ENCODE measurements around the gene ITPR1. TPM values are rescaled to one million over a fixed set of nuclear protein-coding genes. Genes with fewer than 3 reads are reported as not detected.

Gene ITPR1
- total and polyA plus RNA-seq, 5 donors from 2014 or later, result 6.9 to 97.5 (median 9.5) TPM

DNA sequence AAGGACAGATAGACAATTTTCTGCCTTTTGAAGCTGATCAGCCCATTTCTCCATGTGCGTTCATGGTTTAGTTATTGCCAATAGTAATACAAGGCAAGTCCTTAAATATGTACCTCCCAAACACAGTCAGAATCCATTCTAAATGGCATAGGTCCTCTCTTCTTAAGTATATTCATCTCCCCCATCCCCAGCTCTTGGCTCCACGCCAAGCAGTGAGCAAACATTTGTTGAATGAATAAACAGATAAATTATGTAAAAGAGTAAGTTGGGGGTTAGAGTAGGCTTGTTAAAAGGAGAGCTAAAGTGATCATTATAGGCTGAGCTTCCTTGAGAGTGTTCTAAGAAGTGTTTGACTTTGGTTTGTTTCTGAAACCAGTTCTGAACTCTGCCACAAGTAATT, 241.3 kb downstream of the ITPR1 start:
- peaks cover 20 to 54% (median 32%) of the 10 kb centered on the region in 4 donors for H3K4me1 Mint-ChIP-seq
- Histone ChIP-seq H3K27ac (ENCODE audit: insufficient read depth, low read length, poor library complexity, severe bottlenecking) (no peak overlapping the region), H3K27me3 (ENCODE audit: control insufficient read depth, insufficient read depth, low read length) (no peaks in the 10 kb centered on the region), H3K9me3 (ENCODE audit: control insufficient read depth in 2 of 2, low read length in 2 of 2) (no peaks in the 10 kb centered on the region), H3K4me1 (ENCODE audit: control insufficient read depth, insufficient read depth, low read length, poor library complexity, severe bottlenecking) (peaks cover 13% of the 10 kb centered on the region), H3K4me3 (ENCODE audit: low read depth, low read length) (no peak overlapping the region), H3K36me3 (ENCODE audit: control insufficient read depth, insufficient read depth, low read length) (peaks cover 20% of the 10 kb centered on the region)
- DNase-seq (peak in 1 of 3 donors; percentile 61), ATAC-seq (ENCODE audit: low read depth in 2 of 2) (no peak)
- H3K4me3 Mint-ChIP-seq, result no peak overlapping the region
- H3K36me3 Mint-ChIP-seq, result peaks cover 73% of the 10 kb centered on the region
- H3K9me3 Mint-ChIP-seq, result peaks cover 0 to 4% (median 0%) of the 10 kb centered on the region in 7 donors
- H3K27ac Mint-ChIP-seq, result no peak overlapping the region
- H3K27me3 Mint-ChIP-seq, result no peaks in the 10 kb centered on the region

DNA sequence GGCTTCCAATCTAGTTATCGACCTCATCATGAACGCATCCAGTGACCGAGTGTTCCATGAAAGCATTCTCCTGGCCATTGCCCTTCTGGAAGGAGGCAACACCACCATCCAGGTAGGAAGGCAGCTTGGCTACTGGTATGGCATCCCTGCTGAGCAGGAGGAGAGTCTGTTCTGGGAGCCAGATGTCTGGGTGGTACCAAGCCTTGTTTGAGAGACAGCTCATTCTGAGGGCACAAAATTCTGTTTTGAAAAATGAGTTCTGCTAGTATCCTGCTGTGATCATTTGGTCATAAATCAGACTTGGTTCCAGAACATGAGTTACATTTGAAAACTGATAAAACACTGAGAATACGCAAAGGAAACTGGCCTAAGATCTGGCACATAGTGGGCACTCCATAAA, 242.1 kb downstream of the ITPR1 start:
- H3K36me3 ChIP-seq (ENCODE audit: control insufficient read depth, insufficient read depth, low read length), result peaks cover 20% of the 10 kb centered on the region
- peaks cover 21% of the 10 kb centered on the region for H3K4me1 ChIP-seq (ENCODE audit: control insufficient read depth, insufficient read depth, low read length, poor library complexity, severe bottlenecking)
- peaks cover 0 to 6% (median 2%) of the 10 kb centered on the region in 7 donors for H3K9me3 Mint-ChIP-seq
- H3K27me3 ChIP-seq (ENCODE audit: control insufficient read depth, insufficient read depth, low read length), result no peaks in the 10 kb centered on the region
- peaks cover 77% of the 10 kb centered on the region for H3K36me3 Mint-ChIP-seq
- H3K27ac ChIP-seq (ENCODE audit: insufficient read depth, low read length, poor library complexity, severe bottlenecking), result no peak overlapping the region
- no peaks in the 10 kb centered on the region for H3K27me3 Mint-ChIP-seq
- no peaks in the 10 kb centered on the region for H3K9me3 ChIP-seq (ENCODE audit: control insufficient read depth in 2 of 2, low read length in 2 of 2)
- H3K27ac Mint-ChIP-seq, result peak overlapping the region in 1 of 3 donors; percentile 48
- DNase-seq (no peak), ATAC-seq (ENCODE audit: low read depth in 2 of 2) (no peak)
- H3K4me1 Mint-ChIP-seq, result peaks cover 24 to 62% (median 39%) of the 10 kb centered on the region in 4 donors
- no peak overlapping the region for H3K4me3 Mint-ChIP-seq
- no peak overlapping the region for H3K4me3 ChIP-seq (ENCODE audit: low read depth, low read length)

DNA sequence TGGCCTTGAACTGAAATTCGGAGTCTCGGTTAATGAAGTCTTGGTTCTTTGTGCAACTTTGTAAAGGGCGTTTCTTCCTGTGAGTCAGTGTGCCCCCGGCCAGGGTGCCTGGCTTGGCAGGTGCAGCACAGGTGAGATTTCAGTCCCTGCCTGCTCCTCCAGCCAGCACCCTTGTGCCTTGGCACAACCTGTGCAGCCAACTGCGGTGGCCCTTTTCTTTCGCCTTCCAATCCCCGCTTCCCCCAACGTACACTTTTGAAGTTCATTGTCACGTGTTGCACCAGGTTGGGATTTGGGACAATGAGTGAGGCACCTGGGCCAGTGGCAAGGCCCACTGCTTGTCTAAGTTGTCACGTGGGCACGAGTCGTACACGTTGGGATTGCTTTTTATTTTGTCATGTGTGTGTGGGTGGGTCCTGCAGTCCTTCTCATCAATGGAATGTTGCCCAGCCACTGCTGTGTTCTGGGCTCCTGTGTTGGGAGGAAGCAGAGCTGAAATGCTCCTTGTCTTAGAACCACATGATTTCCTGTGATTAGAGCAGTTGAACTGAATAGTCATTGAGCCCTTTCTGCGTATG, 243.2 kb downstream of the ITPR1 start:
- H3K27ac Mint-ChIP-seq, result peak overlapping the region in 2 of 3 donors; percentile 62 to 72
- peaks cover 33% of the 10 kb centered on the region for H3K4me1 ChIP-seq (ENCODE audit: control insufficient read depth, insufficient read depth, low read length, poor library complexity, severe bottlenecking)
- no peaks in the 10 kb centered on the region for H3K9me3 ChIP-seq (ENCODE audit: control insufficient read depth in 2 of 2, low read length in 2 of 2)
- H3K4me1 Mint-ChIP-seq, result peaks cover 24 to 73% (median 49%) of the 10 kb centered on the region in 4 donors
- ATAC-seq (ENCODE audit: low read depth in 2 of 2) (peak in 1 of 2 donors; percentile 34), DNase-seq (peak in 1 of 3 donors; percentile 41)
- peaks cover 20% of the 10 kb centered on the region for H3K36me3 ChIP-seq (ENCODE audit: control insufficient read depth, insufficient read depth, low read length)
- H3K27me3 Mint-ChIP-seq, result no peaks in the 10 kb centered on the region
- no peaks in the 10 kb centered on the region for H3K27me3 ChIP-seq (ENCODE audit: control insufficient read depth, insufficient read depth, low read length)
- peak overlapping the region in 3 of 4 donors; percentile 18 to 26 (median 26) for H3K4me3 Mint-ChIP-seq
- no peak overlapping the region for H3K27ac ChIP-seq (ENCODE audit: insufficient read depth, low read length, poor library complexity, severe bottlenecking)
- peaks cover 0 to 6% (median 2%) of the 10 kb centered on the region in 7 donors for H3K9me3 Mint-ChIP-seq
- H3K36me3 Mint-ChIP-seq, result peaks cover 73% of the 10 kb centered on the region
- no peak overlapping the region for H3K4me3 ChIP-seq (ENCODE audit: low read depth, low read length)

DNA sequence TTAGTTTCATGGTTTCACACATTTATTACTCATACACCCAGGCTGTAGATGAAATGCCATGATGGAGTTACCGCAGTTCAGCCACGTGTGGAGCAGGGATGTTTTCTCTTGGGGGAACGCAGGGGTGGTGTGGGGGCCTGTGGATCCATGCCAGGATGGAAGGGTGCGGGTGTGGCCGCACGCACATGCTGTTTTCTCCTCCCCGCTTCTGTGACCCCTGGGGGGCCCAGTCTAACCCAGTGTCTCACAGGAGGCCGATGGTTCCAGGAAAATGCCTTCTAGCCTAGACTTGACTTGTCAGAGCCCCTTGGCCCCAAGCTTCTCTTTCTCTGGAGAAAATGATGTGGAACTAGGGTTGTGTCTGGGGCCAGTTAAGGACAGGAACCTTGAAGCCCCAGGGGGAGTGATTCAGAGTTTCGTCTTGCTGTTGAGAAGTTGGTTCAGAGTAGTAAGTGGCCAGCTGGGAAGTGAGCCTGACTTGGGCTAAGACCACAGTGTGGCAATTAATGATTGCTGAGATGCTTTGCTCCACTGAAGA, 245.7 kb downstream of the ITPR1 start:
- no peaks in the 10 kb centered on the region for H3K9me3 ChIP-seq (ENCODE audit: control insufficient read depth in 2 of 2, low read length in 2 of 2)
- peaks cover 24 to 71% (median 50%) of the 10 kb centered on the region in 4 donors for H3K4me1 Mint-ChIP-seq
- H3K4me3 Mint-ChIP-seq, result peak overlapping the region in 3 of 4 donors; percentile 21 to 60 (median 35)
- peaks cover 17% of the 10 kb centered on the region for H3K36me3 ChIP-seq (ENCODE audit: control insufficient read depth, insufficient read depth, low read length)
- peaks cover 0 to 6% (median 2%) of the 10 kb centered on the region in 7 donors for H3K9me3 Mint-ChIP-seq
- no peak overlapping the region for H3K4me3 ChIP-seq (ENCODE audit: low read depth, low read length)
- no peak for DNase-seq
- no peaks in the 10 kb centered on the region for H3K27me3 ChIP-seq (ENCODE audit: control insufficient read depth, insufficient read depth, low read length)
- peaks cover 65% of the 10 kb centered on the region for H3K36me3 Mint-ChIP-seq
- no peak overlapping the region for H3K27ac ChIP-seq (ENCODE audit: insufficient read depth, low read length, poor library complexity, severe bottlenecking)
- ATAC-seq (ENCODE audit: low read depth in 2 of 2), result no peak
- H3K27me3 Mint-ChIP-seq, result no peaks in the 10 kb centered on the region
- peaks cover 34% of the 10 kb centered on the region for H3K4me1 ChIP-seq (ENCODE audit: control insufficient read depth, insufficient read depth, low read length, poor library complexity, severe bottlenecking)
- peak overlapping the region; percentile 53 to 82 (median 60) for H3K27ac Mint-ChIP-seq

DNA sequence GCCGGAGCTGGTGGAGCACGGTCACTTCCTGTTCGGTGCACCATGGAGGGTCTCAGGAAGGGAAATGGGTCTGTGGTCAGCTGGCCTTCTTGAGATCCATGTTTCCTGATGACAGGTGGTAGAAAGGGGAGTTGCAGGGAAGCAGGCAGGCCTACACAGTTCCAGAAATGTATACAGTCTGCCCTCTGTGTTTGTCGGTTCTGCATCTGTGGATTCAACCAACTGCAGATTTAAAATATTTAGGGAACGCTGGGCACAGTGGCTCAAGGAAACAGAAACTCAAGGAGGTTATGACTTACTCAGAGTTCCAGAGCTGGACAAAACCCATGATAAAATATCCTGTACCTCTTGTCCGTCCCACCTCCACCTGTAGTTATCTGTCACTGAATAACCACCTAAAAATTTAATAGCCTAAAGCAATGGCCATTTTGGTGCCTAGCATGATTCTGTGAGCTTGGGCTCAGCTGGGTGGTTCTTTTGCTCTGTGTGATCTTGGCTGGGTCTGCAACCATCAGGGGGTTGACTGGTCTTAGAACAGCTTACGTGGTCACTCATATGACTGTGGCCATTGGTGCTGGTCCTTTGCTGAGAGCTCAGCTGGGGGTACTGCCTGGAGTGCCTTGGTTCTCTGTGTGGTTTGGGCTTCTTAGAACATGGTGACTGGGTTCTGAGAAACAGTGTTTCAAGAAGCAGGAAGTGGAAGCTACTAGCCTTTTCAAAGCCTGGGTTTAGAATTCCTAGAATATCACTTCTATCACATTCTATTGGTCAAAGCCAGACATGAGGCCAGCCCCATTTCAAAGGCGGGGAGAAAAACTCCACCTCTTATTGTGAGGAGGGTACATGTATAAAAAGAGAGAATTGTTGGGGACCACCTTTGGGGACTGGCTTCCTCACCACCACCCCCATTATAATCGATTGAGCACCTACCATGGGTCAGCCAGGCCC, 246.4 kb downstream of the ITPR1 start:
- peak overlapping the region; percentile 4 to 82 (median 80) for H3K27ac Mint-ChIP-seq
- H3K9me3 Mint-ChIP-seq, result peaks cover 0 to 6% (median 2%) of the 10 kb centered on the region in 7 donors
- peak in 1 of 3 donors; percentile 93 for DNase-seq
- peak overlapping the region in 3 of 4 donors; percentile 10 to 81 (median 21) for H3K4me3 Mint-ChIP-seq
- Histone ChIP-seq H3K9me3 (ENCODE audit: control insufficient read depth in 2 of 2, low read length in 2 of 2) (no peaks in the 10 kb centered on the region), H3K27ac (ENCODE audit: insufficient read depth, low read length, poor library complexity, severe bottlenecking) (no peak overlapping the region), H3K27me3 (ENCODE audit: control insufficient read depth, insufficient read depth, low read length) (no peaks in the 10 kb centered on the region), H3K4me1 (ENCODE audit: control insufficient read depth, insufficient read depth, low read length, poor library complexity, severe bottlenecking) (peaks cover 34% of the 10 kb centered on the region), H3K36me3 (ENCODE audit: control insufficient read depth, insufficient read depth, low read length) (peaks cover 9% of the 10 kb centered on the region), H3K4me3 (ENCODE audit: low read depth, low read length) (no peak overlapping the region)
- peaks cover 22 to 65% (median 49%) of the 10 kb centered on the region in 4 donors for H3K4me1 Mint-ChIP-seq
- peak; percentile 65 to 73 for ATAC-seq (ENCODE audit: low read depth in 2 of 2)
- H3K36me3 Mint-ChIP-seq, result peaks cover 62% of the 10 kb centered on the region
- H3K27me3 Mint-ChIP-seq, result no peaks in the 10 kb centered on the region

DNA sequence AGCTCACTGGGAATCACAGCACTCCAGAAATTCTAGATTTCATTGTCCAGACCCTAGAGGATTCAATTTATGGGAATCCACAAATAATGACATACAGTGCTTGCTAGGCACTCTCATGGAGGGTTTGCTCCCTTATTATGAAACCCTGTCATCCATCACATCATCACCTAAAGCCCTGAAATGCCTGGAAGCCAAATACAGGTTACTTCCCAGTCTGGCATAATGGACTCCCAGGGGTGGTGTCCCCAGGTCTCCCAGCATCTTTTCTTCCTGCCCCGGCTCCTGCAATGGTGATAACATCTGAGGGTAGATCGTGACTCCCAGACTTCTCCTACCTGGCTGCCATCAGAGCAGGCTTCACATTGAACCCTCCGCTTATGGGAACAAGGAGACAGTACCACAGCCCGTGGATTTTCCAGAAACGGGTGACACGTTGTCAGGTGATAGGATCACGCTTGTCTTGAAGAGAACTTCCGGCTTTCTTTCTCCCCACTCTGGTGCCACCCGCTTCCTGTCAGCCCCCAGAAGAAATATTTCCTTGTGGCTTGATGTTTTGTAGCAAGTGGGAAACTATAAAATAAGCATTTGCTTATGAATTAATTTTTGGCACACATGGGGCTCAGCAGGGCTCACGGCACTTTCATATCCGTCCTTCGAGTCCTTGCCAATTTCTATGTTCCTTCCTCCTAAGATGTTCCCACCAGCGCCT, 247.4 kb downstream of the ITPR1 start:
- H3K4me1 ChIP-seq (ENCODE audit: control insufficient read depth, insufficient read depth, low read length, poor library complexity, severe bottlenecking), result peaks cover 34% of the 10 kb centered on the region
- ATAC-seq (ENCODE audit: low read depth in 2 of 2), result no peak
- peaks cover 57% of the 10 kb centered on the region for H3K36me3 Mint-ChIP-seq

DNA sequence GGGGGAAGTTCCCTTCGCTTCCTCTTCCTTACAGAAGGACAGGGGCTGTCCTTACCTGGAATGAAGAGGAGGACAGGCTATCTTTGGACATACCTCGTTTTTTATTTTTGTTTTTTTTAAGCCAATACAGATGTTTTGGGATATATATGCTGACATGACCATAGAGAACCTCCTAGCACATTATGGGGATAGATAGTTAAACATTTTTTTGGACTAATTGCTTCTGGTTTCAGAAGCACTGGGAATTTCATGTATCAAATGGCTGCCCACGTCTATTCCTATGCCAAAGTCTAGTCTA, 247.9 kb downstream of the ITPR1 start:
- Histone ChIP-seq H3K36me3 (ENCODE audit: control insufficient read depth, insufficient read depth, low read length) (peaks cover 4% of the 10 kb centered on the region), H3K27me3 (ENCODE audit: control insufficient read depth, insufficient read depth, low read length) (no peaks in the 10 kb centered on the region), H3K4me1 (ENCODE audit: control insufficient read depth, insufficient read depth, low read length, poor library complexity, severe bottlenecking) (peaks cover 34% of the 10 kb centered on the region), H3K27ac (ENCODE audit: insufficient read depth, low read length, poor library complexity, severe bottlenecking) (no peak overlapping the region), H3K4me3 (ENCODE audit: low read depth, low read length) (no peak overlapping the region), H3K9me3 (ENCODE audit: control insufficient read depth in 2 of 2, low read length in 2 of 2) (no peaks in the 10 kb centered on the region)
- peaks cover 17 to 57% (median 49%) of the 10 kb centered on the region in 4 donors for H3K4me1 Mint-ChIP-seq
- no peak for DNase-seq
- H3K9me3 Mint-ChIP-seq, result peaks cover 0 to 6% (median 2%) of the 10 kb centered on the region in 7 donors
- H3K4me3 Mint-ChIP-seq, result peak overlapping the region in 3 of 4 donors; percentile 22 to 81 (median 38)
- peaks cover 58% of the 10 kb centered on the region for H3K36me3 Mint-ChIP-seq
- H3K27ac Mint-ChIP-seq, result peak overlapping the region; percentile 4 to 89 (median 79)
- H3K27me3 Mint-ChIP-seq, result no peaks in the 10 kb centered on the region
- ATAC-seq (ENCODE audit: low read depth in 2 of 2), result no peak

More for the DNA sequence above, 247.4 kb downstream of the ITPR1 start:
- Histone ChIP-seq H3K27ac (ENCODE audit: insufficient read depth, low read length, poor library complexity, severe bottlenecking) (no peak overlapping the region), H3K36me3 (ENCODE audit: control insufficient read depth, insufficient read depth, low read length) (peaks cover 3% of the 10 kb centered on the region), H3K9me3 (ENCODE audit: control insufficient read depth in 2 of 2, low read length in 2 of 2) (no peaks in the 10 kb centered on the region), H3K27me3 (ENCODE audit: control insufficient read depth, insufficient read depth, low read length) (no peaks in the 10 kb centered on the region), H3K4me3 (ENCODE audit: low read depth, low read length) (no peak overlapping the region)
- DNase-seq, result peak in 1 of 3 donors; percentile 43
- H3K9me3 Mint-ChIP-seq, result peaks cover 0 to 6% (median 2%) of the 10 kb centered on the region in 7 donors
- H3K4me1 Mint-ChIP-seq, result peaks cover 17 to 58% (median 49%) of the 10 kb centered on the region in 4 donors
- peak overlapping the region; percentile 22 to 81 (median 34) for H3K4me3 Mint-ChIP-seq
- peak overlapping the region; percentile 4 to 79 (median 43) for H3K27ac Mint-ChIP-seq
- H3K27me3 Mint-ChIP-seq, result no peaks in the 10 kb centered on the region
